Gastroesophageal sphincter (tissue), 4 donors: ENCODE measurements around the gene C1orf50. TPM values are rescaled to one million over a fixed set of nuclear protein-coding genes. Genes with fewer than 3 reads are reported as not detected.

ENCODE experiments used
- ATAC-seq: fragments of 150-250 bp; one replicate; pipeline ENCODE4 v1.9.1; 2016; ENCODE audit warnings: mild to moderate bottlenecking, moderate library complexity
- H3K27ac ChIP-seq, 4 donors: fragments of 200-600 bp; sonication (generic) in 3 of 4; 1 replicate in 3 of 4; 2 replicates in 1 of 4; pipeline ENCODE4 v1.5.1; 2016 to 2019
- H3K27me3 ChIP-seq: fragments of 200-600 bp; sonication (generic); one replicate; pipeline ENCODE4 v1.5.1; 2019
- H3K36me3 ChIP-seq, 2 donors: fragments of 200-600 bp; sonication (generic); one replicate each; pipeline ENCODE4 v1.5.1; 2019; ENCODE audit warnings: control low read depth in 1 of 2
- H3K4me1 ChIP-seq, 3 donors: fragments of 200-600 bp; sonication (generic); 1 replicate in 2 of 3; 2 replicates in 1 of 3; pipeline ENCODE4 v1.5.1; 2016 to 2019; ENCODE audit warnings: control low read depth in 2 of 3
- H3K4me3 ChIP-seq, 2 donors: fragments of 200-600 bp; sonication (generic); one replicate each; pipeline ENCODE4 v1.5.1; 2019; ENCODE audit warnings: mild to moderate bottlenecking in 1 of 2, moderate library complexity in 1 of 2
- H3K9me3 ChIP-seq, 3 donors: fragments of 200-600 bp; sonication (generic); one replicate each; pipeline ENCODE4 v1.5.1; 2017 to 2019; ENCODE audit warnings: control low read depth in 2 of 3
- CTCF ChIP-seq, 4 experiments: fragments of 200-600 bp in 2 of 4; fragments of 450-650 bp in 2 of 4; sonication (generic) in 1 of 4; IDR thresholded peaks; one replicate each; pipeline ENCODE4 v1.5.1; 2017 to 2019; ENCODE audit warnings: antibody characterized with exemption in 4 of 4, mild to moderate bottlenecking in 2 of 4, moderate library complexity in 2 of 4
- EP300 ChIP-seq: sonication (generic); formaldehyde crosslinking; IDR thresholded peaks from one replicate; pipeline ENCODE4 v1.6.1; 2017; ENCODE audit warnings: antibody characterized with exemption, mild to moderate bottlenecking
- POLR2A ChIP-seq, 2 donors: fragments of 450-650 bp; IDR thresholded peaks; one replicate each; pipeline ENCODE4 v1.6.1; 2017; ENCODE audit warnings: antibody characterized with exemption in 2 of 2, mild to moderate bottlenecking in 2 of 2, moderate library complexity in 1 of 2
- POLR2AphosphoS5 ChIP-seq: sonication (generic); formaldehyde crosslinking; IDR thresholded peaks from one replicate; pipeline ENCODE4 v1.6.1; 2017; ENCODE audit warnings: antibody characterized with exemption
- WGBS, 2 donors: methylation state at CpG; one replicate each; pipeline ENCODE4 v1.1.5; 2018; ENCODE audit warnings: low coverage in 1 of 2; 5-methylcytosine and 5-hydroxymethylcytosine counted together
- total RNA-seq, 4 donors: library from RNA; depleted of rRNA; stranded (reverse); fragments of >200 nt; gene quantifications; one replicate each; pipeline ENCODE4 v1.1.0, GENCODE V29; 2016

The C1orf50 gene
- total RNA-seq, 4 donors from 2014 or later = 4.0 to 8.8 (median 8.0) TPM

GRCh38 chr1:42734201-42735035 is 32.6 kb upstream of the C1orf50 start:
- H3K27me3 ChIP-seq = peaks cover 7% of the 10 kb centered on the region
- H3K27ac ChIP-seq = no peak overlapping the region
- H3K4me1 ChIP-seq = no peaks in the 10 kb centered on the region
- no peak overlapping the region for H3K4me3 ChIP-seq
- 100% methylated on average over 1 of the region's 7 CpGs; no CpG with 5 or more reads in 1 of the 2 donors for WGBS, 2 donors
- no peak for ATAC-seq
- TF ChIP-seq POLR2AphosphoS5 (no peak), POLR2A (IDR thresholded peaks at IDR 0.05) (no peak), EP300 (no peak), CTCF (IDR thresholded peaks at IDR 0.05) (no peak)
- no peaks in the 10 kb centered on the region for H3K9me3 ChIP-seq
- no peaks in the 10 kb centered on the region for H3K36me3 ChIP-seq

GRCh38 chr1:42735056-42735455 is 32.0 kb upstream of the C1orf50 start:
- ATAC-seq = no peak
- TF ChIP-seq POLR2A (IDR thresholded peaks at IDR 0.05) = no peak
- no peak for TF ChIP-seq POLR2AphosphoS5
- Histone ChIP-seq H3K27me3 (peaks cover 7% of the 10 kb centered on the region), H3K9me3 (no peaks in the 10 kb centered on the region), H3K4me1 (no peaks in the 10 kb centered on the region), H3K36me3 (no peaks in the 10 kb centered on the region), H3K4me3 (no peak overlapping the region), H3K27ac (no peak overlapping the region)
- WGBS, 2 donors = 71 to 80% methylated on average over 3 to 6 of the region's 11 CpGs

- WGBS, 2 donors = 72% methylated on average over 3 of the region's 14 CpGs; no CpG with 5 or more reads in 1 of the 2 donors
- H3K9me3 ChIP-seq = no peaks in the 10 kb centered on the region
- H3K4me1 ChIP-seq = no peaks in the 10 kb centered on the region
- no peaks in the 10 kb centered on the region for H3K36me3 ChIP-seq
- no peak for ATAC-seq
- TF ChIP-seq POLR2AphosphoS5 = no peak
- no peak for TF ChIP-seq POLR2A (IDR thresholded peaks at IDR 0.05)
- TF ChIP-seq EP300 = no peak
- TF ChIP-seq CTCF (IDR thresholded peaks at IDR 0.05) = no peak
- no peak overlapping the region for H3K27ac ChIP-seq
- peaks cover 7% of the 10 kb centered on the region for H3K27me3 ChIP-seq
- H3K4me3 ChIP-seq = no peak overlapping the region
These were observed 31.5 kb upstream of the C1orf50 start for GRCh38 chr1:42735477-42736105.

- Histone ChIP-seq H3K36me3 (no peaks in the 10 kb centered on the region), H3K4me3 (no peak overlapping the region), H3K9me3 (no peaks in the 10 kb centered on the region), H3K27ac (no peak overlapping the region), H3K4me1 (no peaks in the 10 kb centered on the region), H3K27me3 (peaks cover 7% of the 10 kb centered on the region)
- 50 to 100% methylated on average over 1 to 2 of the region's 4 CpGs for WGBS, 2 donors
- no peak for ATAC-seq
- TF ChIP-seq POLR2A (IDR thresholded peaks at IDR 0.05) (no peak), POLR2AphosphoS5 (no peak), EP300 (no peak), CTCF (IDR thresholded peaks at IDR 0.05) (no peak)
These were observed 30.9 kb upstream of the C1orf50 start for GRCh38 chr1:42736152-42736551.

- no peaks in the 10 kb centered on the region for H3K9me3 ChIP-seq
- 89% methylated on average over 5 of the region's 8 CpGs; no CpG with 5 or more reads in 1 of the 2 donors for WGBS, 2 donors
- no peaks in the 10 kb centered on the region for H3K36me3 ChIP-seq
- H3K4me1 ChIP-seq = no peaks in the 10 kb centered on the region
- no peak for ATAC-seq
- H3K4me3 ChIP-seq = no peak overlapping the region
- peaks cover 7% of the 10 kb centered on the region for H3K27me3 ChIP-seq
- TF ChIP-seq POLR2A (IDR thresholded peaks at IDR 0.05) (no peak), CTCF (IDR thresholded peaks at IDR 0.05) (no peak), EP300 (no peak), POLR2AphosphoS5 (no peak)
- no peak overlapping the region for H3K27ac ChIP-seq
These were observed 30.4 kb upstream of the C1orf50 start for GRCh38 chr1:42736571-42737200.
